ENCODE data around the gene PLD1. TPM values are rescaled to one million over a fixed set of nuclear protein-coding genes. Genes with fewer than 3 reads are reported as not detected.
"Not testable (repeated sequence)": the region's sequence is repeated elsewhere in the genome, so short reads cannot be mapped to it uniquely, and the experiment has no call there.

Gene PLD1
- total RNA-seq, 1 donor from 2014 or later, result 59.5 TPM

- intact Hi-C loops (cut with micrococcal nuclease), result loop anchor here (5.0 to 10.0 kb wide), 3 partner anchors 410 to 603 kb away; no protein-coding TSS in a partner anchor
These were observed 245.4 kb downstream of the PLD1 start for GRCh38 chr3:171564748-171565480.

GRCh38 chr3:171563298-171563697 lies 247.0 kb downstream of the PLD1 start:
- H3K27ac ChIP-seq (replicated peaks), result no peak overlapping the region
- peak; percentile 18 for DNase-seq

More at GRCh38 chr3:171564748-171565480, 245.4 kb downstream of the PLD1 start:
- TF ChIP-seq CTCF (IDR thresholded peaks at IDR 0.05; ENCODE audit: borderline replicate concordance), result no peak
- H3K27ac ChIP-seq (replicated peaks), result no peak overlapping the region
- peaks cover 20% of the 10 kb centered on the region for H3K4me1 ChIP-seq
- H3K4me3 ChIP-seq, result no peak overlapping the region
- H3K9me3 ChIP-seq (replicated peaks), result no peaks in the 10 kb centered on the region
- H3K36me3 ChIP-seq, result no peaks in the 10 kb centered on the region
- DNase-seq, result no peak
- H3K27me3 ChIP-seq (ENCODE audit: low read depth), result no peaks in the 10 kb centered on the region

GRCh38 chr3:171562459-171562858 lies 247.8 kb downstream of the PLD1 start:
- not testable (repeated sequence) for H3K27ac ChIP-seq (replicated peaks); H3K27me3 ChIP-seq (ENCODE audit: low read depth); H3K36me3 ChIP-seq; H3K4me3 ChIP-seq; H3K9me3 ChIP-seq (replicated peaks); DNase-seq
- peaks cover 26% of the 10 kb centered on the region for H3K4me1 ChIP-seq
- intact Hi-C loops (cut with micrococcal nuclease), result loop anchor here (10.0 kb wide), 2 partner anchors 408 to 508 kb away; no protein-coding TSS in a partner anchor

More at GRCh38 chr3:171563298-171563697, 247.0 kb downstream of the PLD1 start:
- TF ChIP-seq CTCF (IDR thresholded peaks at IDR 0.05; ENCODE audit: borderline replicate concordance), result no peak
- no peaks in the 10 kb centered on the region for H3K36me3 ChIP-seq
- H3K4me3 ChIP-seq, result no peak overlapping the region
- H3K9me3 ChIP-seq (replicated peaks), result no peaks in the 10 kb centered on the region
- H3K27me3 ChIP-seq (ENCODE audit: low read depth), result no peaks in the 10 kb centered on the region
- intact Hi-C loops (cut with micrococcal nuclease), result loop anchor here (10.0 kb wide), 2 partner anchors 408 to 508 kb away; no protein-coding TSS in a partner anchor
- peaks cover 22% of the 10 kb centered on the region for H3K4me1 ChIP-seq

- DNase-seq, result no peak
- intact Hi-C loops (cut with micrococcal nuclease), result loop anchor here (10.0 kb wide), 2 partner anchors 407 to 507 kb away; no protein-coding TSS in a partner anchor
- no peaks in the 10 kb centered on the region for H3K36me3 ChIP-seq
- H3K9me3 ChIP-seq (replicated peaks), result no peaks in the 10 kb centered on the region
- TF ChIP-seq CTCF (IDR thresholded peaks at IDR 0.05; ENCODE audit: borderline replicate concordance), result no peak
- H3K27ac ChIP-seq (replicated peaks), result no peak overlapping the region
- peaks cover 29% of the 10 kb centered on the region for H3K4me1 ChIP-seq
- H3K27me3 ChIP-seq (ENCODE audit: low read depth), result no peaks in the 10 kb centered on the region
- no peak overlapping the region for H3K4me3 ChIP-seq
These were observed 248.5 kb downstream of the PLD1 start for GRCh38 chr3:171561596-171562323.

GRCh38 chr3:171559586-171559985 lies 250.7 kb downstream of the PLD1 start:
- Histone ChIP-seq H3K4me3 (no peak overlapping the region), H3K27ac (replicated peaks) (no peak overlapping the region), H3K27me3 (ENCODE audit: low read depth) (no peaks in the 10 kb centered on the region), H3K4me1 (peaks cover 22% of the 10 kb centered on the region), H3K36me3 (no peaks in the 10 kb centered on the region), H3K9me3 (replicated peaks) (no peaks in the 10 kb centered on the region)
- no peak for DNase-seq
- TF ChIP-seq CTCF (IDR thresholded peaks at IDR 0.05; ENCODE audit: borderline replicate concordance), result no peak
- intact Hi-C loops (cut with micrococcal nuclease), result loop anchor here (10.0 kb wide), 1 partner anchor 95 kb away; the partner anchor contains the start of gene TNIK
